ENCODE measurements around the gene MYO7B.

GRCh38 chr2:127552336-127552735, 16.9 kb downstream of the MYO7B start:
- TF ChIP-seq RARB (CRISPR knock-in tag; IDR thresholded peaks at IDR 0.05) (no peak), ARNTL (CRISPR knock-in tag; IDR thresholded peaks at IDR 0.05; ENCODE audit: borderline replicate concordance, low read depth) (no peak), PATZ1 (CRISPR knock-in tag; IDR thresholded peaks at IDR 0.05; ENCODE audit: borderline replicate concordance) (no peak), POU6F1 (CRISPR knock-in tag; IDR thresholded peaks at IDR 0.05; ENCODE audit: borderline replicate concordance, low read depth) (no peak), CREB5 (CRISPR knock-in tag; IDR thresholded peaks at IDR 0.05; ENCODE audit: low read depth) (no peak), ZNF565 (CRISPR knock-in tag; conservative IDR thresholded peaks at IDR 0.05; ENCODE audit: low read depth) (no peak), GLIS3 (CRISPR knock-in tag; IDR thresholded peaks at IDR 0.05) (no peak), ISL1 (CRISPR knock-in tag; IDR thresholded peaks at IDR 0.05) (no peak), CSDC2 (CRISPR knock-in tag; IDR thresholded peaks at IDR 0.05) (no peak)

Data from SK-N-SH treated with all-trans-retinoic acid at 6 μM for 48 hours (cell line).